ENCODE data around the gene UNC13B.

UNC13B gene

GRCh38 chr9:35272989-35273388 is 111.2 kb downstream of the UNC13B start:
- in situ Hi-C loops (cut with MboI; ENCODE audit: low sequenced_read_pairs) = no loop called here

DNA sequence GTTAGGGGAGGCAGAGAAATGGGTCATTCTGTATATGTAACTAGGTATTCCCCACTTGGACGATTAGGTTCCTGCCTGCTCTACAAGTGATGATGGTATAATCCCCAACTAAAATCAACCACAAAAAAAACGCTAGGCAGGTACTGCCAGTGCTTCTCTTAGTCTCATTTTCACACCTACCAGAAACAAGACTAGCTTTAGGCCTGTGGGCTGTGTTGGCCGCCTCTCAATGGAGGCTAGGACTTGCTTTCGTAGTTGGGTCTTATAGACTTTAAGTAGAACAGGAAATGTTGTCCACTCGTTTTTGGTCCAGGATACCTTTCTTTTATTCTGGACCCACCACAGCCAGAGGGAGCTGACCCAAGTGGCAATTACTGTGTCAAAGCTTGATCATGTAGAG is 111.8 kb downstream of the UNC13B start:
- in situ Hi-C loops (cut with MboI; ENCODE audit: low sequenced_read_pairs) = no loop called here

GRCh38 chr9:35274993-35275392 is 113.2 kb downstream of the UNC13B start:
- in situ Hi-C loops (cut with MboI; ENCODE audit: low sequenced_read_pairs) = no loop called here

GRCh38 chr9:35277171-35277520 is 115.3 kb downstream of the UNC13B start:
- in situ Hi-C loops (cut with MboI; ENCODE audit: low sequenced_read_pairs) = no loop called here

- in situ Hi-C loops (cut with MboI; ENCODE audit: low sequenced_read_pairs) = no loop called here
These were observed 116.0 kb downstream of the UNC13B start for GRCh38 chr9:35277628-35278359.

- in situ Hi-C loops (cut with MboI; ENCODE audit: low sequenced_read_pairs) = no loop called here
These were observed 118.1 kb downstream of the UNC13B start for GRCh38 chr9:35279946-35280345.

GRCh38 chr9:35280399-35280798 is 118.6 kb downstream of the UNC13B start:
- in situ Hi-C loops (cut with MboI; ENCODE audit: low sequenced_read_pairs) = no loop called here

DNA sequence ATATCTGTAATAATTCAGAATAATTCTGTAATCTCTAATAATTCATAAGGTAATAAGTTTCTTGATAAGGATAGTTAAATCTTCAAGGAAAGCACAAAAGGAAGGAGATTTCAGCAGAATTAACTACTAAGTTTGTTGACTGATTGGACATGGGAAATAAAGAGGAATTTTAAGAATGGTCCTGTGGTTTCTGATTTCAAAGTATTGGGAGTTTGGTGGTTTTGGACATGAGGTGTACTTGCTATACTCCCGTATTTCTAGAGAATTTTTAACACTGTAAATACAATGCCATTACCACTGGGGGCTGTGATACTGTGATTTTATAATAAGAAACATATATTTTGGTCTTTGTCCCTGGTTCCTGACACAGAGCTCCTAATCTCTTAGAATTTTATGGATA is 123.9 kb downstream of the UNC13B start:
- in situ Hi-C loops (cut with MboI; ENCODE audit: low sequenced_read_pairs) = no loop called here

- in situ Hi-C loops (cut with MboI; ENCODE audit: low sequenced_read_pairs) = no loop called here
These were observed 124.6 kb downstream of the UNC13B start for GRCh38 chr9:35286381-35286780.

GRCh38 chr9:35287987-35288632 is 126.3 kb downstream of the UNC13B start:
- in situ Hi-C loops (cut with MboI; ENCODE audit: low sequenced_read_pairs) = no loop called here

- in situ Hi-C loops (cut with MboI; ENCODE audit: low sequenced_read_pairs) = no loop called here
These were observed 127.0 kb downstream of the UNC13B start for GRCh38 chr9:35288778-35289177.

GRCh38 chr9:35293376-35293964 is 131.7 kb downstream of the UNC13B start:
- in situ Hi-C loops (cut with MboI; ENCODE audit: low sequenced_read_pairs) = no loop called here

- in situ Hi-C loops (cut with MboI; ENCODE audit: low sequenced_read_pairs) = no loop called here
These were observed 132.3 kb downstream of the UNC13B start for GRCh38 chr9:35294066-35294465.

DNA sequence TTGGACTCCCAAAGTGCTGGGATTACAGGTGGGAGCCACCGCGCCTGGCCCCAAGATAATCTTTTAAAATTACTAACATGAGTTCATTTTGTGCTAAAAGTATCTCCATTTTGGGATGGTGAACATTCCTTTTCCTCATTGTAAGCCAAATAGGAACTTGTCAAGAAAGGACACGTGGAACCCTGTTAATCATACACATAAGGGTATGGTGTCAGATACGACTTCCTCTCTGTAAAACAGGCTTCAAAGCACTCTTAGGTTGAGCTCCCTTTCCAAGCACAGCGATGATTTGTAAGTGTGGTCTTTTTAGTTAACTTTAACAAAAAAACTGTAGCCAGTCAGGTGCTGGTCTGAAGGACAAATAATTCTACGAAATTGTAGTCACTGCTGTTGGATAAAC is 132.7 kb downstream of the UNC13B start:
- in situ Hi-C loops (cut with MboI; ENCODE audit: low sequenced_read_pairs) = no loop called here

- in situ Hi-C loops (cut with MboI; ENCODE audit: low sequenced_read_pairs) = no loop called here
These were observed 133.7 kb downstream of the UNC13B start for GRCh38 chr9:35295369-35296036.

DNA sequence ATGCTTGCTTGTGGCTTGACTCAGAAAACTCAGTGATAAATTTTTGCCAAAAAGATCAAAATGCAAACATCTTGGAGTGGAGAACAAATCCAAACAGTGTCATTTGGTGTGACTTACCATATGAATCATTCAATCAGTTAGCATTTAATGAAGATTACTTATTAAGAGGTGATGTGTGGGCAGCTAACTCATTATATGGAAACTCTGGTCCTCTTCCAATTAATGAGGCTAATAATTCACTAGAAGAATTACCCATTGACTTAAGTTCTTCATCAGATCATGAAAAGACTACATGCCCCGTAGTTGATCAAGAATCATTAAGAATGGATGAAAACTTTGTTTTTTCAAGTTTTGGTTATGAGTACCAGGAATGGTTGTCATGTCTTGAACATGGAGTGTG is 141.8 kb downstream of the UNC13B start:
- in situ Hi-C loops (cut with MboI; ENCODE audit: low sequenced_read_pairs) = no loop called here

GRCh38 chr9:35306283-35306682 is 144.5 kb downstream of the UNC13B start:
- in situ Hi-C loops (cut with MboI; ENCODE audit: low sequenced_read_pairs) = no loop called here

DNA sequence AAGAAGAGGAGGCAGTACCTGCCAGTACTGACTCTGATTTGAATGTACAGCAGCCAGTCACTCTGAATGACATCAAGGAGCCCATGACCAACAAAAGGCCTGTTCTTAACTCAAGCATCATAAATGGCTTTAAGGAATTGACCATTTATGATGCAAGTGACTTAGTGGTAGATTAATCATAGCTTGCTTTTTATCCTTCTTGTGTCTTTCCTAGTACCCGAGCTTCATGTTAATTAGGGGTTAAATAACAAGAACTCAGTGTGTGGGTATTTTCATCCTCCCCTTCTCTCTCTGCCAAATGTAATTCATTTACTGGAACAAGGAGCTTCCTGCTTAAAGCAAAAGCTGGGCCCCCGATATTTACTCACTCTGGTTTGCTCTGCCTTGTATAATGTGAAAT is 146.5 kb downstream of the UNC13B start:
- in situ Hi-C loops (cut with MboI; ENCODE audit: low sequenced_read_pairs) = no loop called here

DNA sequence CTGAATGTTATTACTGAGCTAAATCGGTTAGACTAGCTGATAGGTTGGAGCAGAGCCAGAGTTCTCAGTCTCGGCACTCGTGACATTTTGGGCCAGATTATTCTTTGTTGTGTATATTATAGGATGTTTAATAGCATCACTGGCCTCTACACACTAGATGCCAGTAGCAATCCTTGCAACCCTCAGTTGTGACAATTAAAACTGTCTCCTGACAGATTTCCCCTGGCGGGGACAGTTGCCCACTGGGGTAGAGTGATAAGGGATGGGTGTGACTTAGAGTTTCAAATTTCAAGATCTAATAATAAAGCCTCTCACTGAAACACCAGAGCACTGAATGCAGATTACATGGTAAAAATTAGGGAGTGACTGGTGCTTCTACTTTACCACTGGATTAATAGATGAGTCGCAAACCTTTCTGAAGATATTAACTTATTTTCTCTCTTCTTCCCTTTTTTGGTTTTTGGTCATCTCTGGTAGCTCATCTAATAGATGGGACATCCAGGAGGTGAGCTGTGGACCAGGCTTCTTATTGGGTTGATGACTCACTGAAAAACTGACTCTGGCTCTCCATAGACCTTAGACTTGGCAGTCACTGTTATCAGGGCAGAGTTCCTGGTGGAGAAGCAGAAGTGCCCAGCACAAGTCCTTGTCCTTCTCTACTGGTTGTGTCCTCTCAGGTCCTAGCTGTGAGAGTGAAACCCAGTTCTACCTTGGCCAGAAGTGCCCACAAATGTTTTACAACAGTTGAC is 150.3 kb downstream of the UNC13B start:
- in situ Hi-C loops (cut with MboI; ENCODE audit: low sequenced_read_pairs) = no loop called here

DNA sequence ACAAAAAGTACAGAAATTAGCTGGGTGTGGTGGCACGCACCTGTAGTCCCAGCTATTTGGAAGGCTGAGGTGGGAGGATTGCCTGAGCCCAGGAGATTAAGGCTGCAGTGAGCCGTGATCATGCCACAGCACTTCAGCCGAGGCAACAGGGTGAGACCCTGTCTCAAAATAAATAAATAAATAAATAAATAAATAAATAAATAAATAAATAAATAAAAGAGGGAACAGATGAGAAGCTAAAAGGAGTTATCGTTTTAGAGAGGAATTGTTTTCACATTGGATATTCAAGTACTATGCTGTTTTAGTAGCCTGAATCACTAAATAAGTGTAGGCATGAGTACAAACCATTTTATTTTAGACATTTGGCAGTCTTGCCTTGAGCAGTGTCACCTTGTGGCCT is 151.7 kb downstream of the UNC13B start:
- in situ Hi-C loops (cut with MboI; ENCODE audit: low sequenced_read_pairs) = no loop called here

DNA sequence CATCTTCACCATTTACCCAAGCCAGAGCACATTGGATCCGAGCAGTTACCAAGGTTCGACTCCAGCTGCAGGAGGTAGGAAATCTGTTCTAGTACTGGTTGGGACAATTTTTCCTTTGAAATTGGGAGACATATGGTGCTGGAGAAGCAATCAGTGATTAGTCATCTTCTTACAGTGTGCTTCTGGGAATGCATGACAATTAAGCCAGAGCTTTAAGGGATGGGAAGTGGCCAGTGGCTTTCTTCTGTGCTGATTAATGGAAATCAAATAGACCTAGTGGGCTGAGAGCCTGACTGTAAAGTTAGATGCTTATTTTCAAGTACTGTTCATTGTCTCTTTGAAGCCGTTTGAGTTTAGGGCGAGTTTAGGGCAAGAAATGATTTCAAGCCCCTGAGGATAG is 152.1 kb downstream of the UNC13B start:
- in situ Hi-C loops (cut with MboI; ENCODE audit: low sequenced_read_pairs) = no loop called here
